IPS-11a (cell line): ENCODE results near the gene JAKMIP1.

Experiments
- H3K4me3 ChIP-seq: one replicate; pipeline ENCODE4 v1.5.1; 2013; ENCODE audit warnings: low read depth, low read length, control low read depth

JAKMIP1 gene

DNA sequence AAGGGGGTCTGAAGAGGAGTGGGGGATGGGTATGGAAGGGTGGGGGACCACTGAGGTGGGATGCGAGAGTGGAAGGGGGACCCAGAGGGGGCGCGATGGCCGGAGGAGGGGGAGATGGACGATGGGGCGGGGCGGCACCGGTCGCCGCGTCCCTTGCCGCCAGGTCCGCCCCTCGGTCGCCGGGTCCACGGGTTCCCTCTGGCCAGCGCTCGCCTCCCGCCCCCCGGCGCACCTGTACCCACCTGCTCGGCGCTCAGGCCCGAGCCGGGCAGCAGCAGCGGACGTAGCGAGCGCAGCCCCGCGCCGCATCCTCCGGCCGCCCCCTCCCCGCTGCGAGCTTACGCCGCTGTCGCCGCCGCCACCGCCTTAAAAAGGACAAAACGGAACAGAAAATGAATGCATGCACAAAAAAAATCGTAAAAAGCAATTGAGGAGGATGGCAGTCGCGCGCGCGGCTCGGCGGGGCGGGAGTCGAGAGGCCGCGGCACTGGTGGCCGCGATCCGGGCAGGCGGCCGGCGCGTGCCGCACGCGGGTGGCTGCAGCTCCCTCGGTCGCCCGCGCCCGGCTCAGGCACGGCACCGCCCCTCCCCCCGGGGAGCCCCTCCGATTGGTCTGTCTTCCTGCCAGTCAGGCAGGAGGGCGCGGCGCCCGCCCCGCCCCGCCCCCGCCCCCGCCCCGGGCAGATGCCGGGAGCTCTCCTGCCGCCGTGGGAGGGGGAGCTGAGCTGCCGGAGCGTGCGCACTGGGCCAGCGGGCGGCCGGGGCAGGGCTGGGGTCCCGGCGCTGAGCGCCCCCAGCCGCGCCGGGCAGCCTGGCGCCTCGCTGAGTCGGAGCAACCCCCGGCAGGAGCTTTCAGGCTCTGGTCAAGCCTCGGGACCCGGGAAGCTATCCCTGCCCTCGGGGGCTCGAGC lies at the start of gene JAKMIP1:
TSS of gene JAKMIP1 (minus strand) at position 539 of the 911 bp plus-strand sequence. CDS start 87,699 bp downstream, outside the sequence.
- peak within 1 kb of the TSS; percentile 61 for H3K4me3 ChIP-seq

DNA sequence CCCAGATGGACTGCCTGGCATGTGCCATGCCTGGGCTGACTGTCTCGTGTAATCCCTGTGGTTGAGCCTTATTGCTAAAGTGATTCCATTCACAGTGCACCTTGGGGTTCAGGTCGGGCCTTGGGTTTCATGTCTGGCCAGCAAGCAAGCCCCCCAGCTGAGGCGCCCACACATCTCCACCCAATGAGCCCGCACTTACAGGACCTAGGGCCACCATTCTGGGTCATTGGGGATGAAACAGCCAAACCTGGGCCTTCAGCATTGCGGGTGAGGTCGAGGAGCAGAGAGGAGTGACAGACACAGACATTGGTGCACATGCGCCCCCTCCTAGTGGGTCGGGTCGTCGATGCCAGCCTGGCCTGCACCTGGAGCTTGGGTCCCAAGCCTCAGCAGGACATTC lies 48.0 kb upstream of the JAKMIP1 start:
- no peak overlapping the region for H3K4me3 ChIP-seq

DNA sequence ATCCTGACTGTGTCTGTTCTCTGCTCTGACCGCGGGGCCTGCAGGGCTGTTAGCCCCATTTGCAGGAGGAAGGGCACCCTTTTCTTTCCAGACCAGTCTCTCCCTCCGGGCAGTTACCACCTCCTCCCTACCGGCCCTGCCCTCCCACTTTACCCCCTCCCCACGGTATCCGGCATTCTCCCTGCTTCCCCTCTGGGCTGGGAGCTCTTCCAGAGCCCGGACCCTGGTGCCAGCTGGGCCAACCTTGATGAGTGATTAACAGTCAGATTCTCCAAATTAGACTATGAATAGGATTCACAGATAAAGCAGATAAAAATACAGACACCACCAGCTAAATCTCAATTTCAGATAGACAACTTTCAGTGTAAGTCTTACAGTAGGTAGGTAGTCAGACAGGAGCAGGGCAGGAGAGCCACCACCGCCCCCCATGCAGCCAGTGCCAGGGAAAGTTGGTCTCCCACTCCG lies 45.9 kb upstream of the JAKMIP1 start:
- peak overlapping the region; percentile 47 for H3K4me3 ChIP-seq

DNA sequence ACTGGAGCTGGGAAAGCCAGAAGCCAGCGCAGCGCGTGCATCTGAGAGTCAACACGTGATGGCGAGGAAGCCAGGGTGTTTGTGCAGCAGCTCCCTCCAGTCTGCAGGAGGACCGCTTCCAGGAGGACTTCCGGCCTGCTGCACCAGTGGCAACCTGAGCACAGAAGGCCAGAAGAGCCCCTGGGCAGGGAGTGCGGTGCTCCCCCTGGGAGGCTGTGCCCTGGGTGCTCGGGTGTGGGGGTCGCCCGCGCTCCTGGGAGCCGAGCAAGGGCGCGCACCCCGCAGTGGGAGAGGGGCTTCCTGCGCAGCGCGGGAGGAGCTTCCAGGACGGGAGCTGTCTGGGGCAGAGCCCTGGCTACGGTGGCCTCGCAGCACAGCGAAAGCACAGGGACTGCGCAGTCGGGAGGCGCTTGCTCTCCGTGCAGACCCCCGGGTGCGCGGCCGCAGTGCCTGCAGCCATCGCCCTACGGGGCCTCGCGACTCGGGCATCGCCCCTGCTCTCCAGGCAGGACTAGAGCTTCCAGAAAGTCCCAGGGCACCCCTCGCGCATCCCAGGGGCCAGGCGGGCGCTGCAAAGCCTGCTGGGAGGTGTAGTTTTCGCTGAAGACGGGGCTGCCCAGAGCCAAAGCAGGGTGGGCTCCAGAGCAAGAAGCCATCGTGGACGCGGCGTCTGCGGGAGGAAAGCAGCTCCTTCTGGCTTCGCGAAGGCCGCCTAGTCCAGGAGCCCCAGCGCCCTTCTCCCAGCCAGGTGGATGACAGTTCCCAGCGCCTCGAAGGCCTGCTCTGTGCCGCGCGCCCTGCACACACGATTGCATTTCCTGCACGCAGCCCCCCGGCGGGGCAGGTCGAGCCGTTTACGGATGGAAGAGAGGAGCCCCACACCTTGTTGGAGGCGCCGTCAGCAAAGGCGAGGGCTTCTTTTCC lies 45.2 kb upstream of the JAKMIP1 start:
- H3K4me3 ChIP-seq, result peak overlapping the region; percentile 47

DNA sequence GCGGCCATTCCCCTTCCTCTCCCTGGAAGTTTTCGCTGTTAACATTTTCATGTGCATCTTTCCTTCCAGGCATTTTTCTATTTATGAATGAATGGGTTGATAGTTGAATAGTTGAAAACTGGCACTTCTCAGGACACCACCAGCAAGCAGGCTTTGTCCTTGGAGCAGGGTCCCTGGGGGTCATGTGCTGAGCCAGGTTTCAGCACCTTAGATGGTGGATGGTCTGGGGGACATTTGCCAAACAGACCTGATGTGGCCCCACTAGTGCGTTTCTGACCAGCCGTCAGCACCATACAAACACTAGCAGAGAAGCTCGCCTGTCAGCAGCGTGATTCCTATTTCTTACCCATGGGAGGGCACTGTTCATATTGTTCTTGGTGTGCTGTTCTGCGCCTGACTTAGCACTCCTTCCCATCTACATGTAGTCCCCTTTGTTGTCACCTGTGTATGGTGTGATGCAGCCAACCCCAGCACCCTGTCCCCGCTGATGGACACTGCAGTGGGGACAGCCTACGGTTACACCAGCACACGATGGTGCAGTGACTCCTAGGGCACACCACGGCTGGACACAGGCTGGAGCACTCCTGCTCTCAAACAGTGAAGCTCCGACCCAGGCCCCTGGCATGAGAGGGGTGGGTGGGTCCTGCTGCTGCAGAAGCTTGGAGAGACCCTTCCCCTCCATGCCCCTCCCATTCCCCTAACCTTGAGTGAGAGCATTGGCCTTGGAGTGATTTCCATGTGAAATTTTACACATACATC lies 42.1 kb upstream of the JAKMIP1 start:
- no peak overlapping the region for H3K4me3 ChIP-seq

DNA sequence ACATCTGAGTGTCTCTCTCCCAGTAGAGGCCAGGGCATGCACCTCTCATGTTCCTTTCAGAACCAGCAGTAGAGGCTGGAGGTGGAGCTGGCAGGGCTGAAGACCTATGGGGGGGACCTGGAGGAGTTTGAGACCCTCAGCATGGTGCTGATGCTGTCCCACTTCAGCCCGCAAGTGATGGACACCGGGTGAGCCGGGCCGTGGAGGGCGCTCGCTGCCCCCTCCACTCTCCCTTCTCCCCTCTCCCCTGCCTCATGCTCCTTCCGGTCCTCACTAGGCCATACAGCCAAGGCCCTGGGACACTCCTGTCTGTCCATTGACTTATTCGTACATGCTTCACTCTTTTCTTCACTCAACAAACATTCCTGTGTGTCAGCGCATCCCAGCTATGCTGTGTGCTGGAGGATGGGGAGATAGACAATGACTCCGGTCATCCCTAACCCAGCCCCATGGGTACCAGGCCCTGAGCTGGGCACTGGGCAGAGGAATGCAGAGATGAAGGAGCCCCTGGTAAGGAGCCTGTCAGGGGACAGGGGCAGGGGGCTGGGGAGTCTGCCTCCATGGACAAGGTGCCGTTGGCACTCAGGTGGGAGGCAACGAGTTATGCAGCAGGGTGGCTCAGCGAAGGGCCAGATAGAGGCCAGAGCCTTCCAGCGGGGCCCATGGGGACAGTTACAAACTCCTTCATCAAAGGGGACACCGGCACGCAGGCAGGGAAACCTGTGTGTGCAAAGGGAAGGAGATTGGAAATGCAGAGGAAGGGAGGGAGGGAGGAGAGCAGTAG lies 40.9 kb upstream of the JAKMIP1 start:
- H3K4me3 ChIP-seq, result no peak overlapping the region

DNA sequence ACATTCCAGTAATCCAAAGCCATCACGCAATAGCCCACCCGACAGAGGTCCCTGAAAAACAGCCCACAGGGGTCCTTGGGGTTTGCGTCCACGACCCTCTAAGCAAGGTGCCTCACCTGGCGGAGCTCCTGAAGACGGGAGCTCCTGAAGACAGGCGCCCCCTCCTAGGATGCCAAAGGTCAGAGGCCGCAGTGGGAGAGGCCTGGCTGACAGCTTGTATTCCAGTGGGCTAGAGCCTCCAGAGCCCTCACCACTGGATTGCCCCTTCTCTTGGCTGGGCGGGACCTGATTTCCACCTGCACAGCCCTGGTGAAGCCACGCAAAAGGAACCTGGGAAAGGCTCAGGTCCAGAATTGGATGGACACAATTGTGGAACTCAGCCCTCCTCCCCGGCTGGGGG lies 39.6 kb upstream of the JAKMIP1 start:
- H3K4me3 ChIP-seq, result no peak overlapping the region

DNA sequence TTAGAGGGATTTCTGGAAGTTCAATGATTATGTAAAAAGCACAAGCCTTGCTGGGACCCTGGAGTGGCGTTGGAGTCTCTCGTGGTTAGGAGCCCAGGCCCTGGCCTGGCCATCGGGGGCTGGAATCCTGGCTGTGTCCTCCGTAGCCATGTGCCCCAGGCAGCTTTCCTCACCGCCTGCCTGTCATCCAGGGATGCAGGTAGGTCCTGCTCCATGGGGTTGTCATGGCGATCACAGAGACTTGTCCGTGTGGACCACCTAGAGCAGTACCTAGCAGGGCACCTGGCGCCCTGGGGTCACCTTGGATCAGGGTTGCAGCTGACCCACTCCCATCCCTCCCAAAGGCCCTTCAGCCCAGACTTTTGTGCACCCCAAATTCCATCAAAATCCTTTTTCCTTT lies 39.1 kb upstream of the JAKMIP1 start:
- H3K4me3 ChIP-seq, result no peak overlapping the region

DNA sequence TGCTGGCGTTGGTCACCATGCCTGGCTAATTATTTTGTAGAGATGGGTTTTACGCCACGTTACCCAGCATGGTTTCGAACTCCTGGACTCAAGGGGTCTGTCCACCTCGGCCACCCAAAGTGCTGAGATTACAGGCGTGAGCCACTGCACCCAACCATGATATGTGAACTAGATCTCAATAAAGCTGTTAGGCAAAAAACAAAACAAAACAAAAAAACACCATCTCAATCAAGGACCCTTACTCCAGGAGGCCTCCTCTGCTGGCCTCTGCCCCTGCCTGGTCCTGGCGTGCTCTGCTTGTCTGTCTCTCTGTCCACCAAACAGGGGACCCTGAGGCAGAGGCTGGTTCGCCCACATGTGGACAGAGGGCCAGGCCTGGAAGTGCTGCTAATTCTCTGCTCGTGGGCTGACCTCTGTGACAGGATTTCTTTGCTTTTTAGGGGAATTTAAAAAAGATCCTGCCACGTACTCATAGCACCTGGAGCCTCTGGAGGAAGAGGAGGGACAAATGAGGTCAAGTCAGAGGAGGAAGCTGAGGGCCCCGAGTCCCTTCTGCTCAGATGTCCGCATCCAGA lies 36.6 kb upstream of the JAKMIP1 start:
- H3K4me3 ChIP-seq, result no peak overlapping the region

DNA sequence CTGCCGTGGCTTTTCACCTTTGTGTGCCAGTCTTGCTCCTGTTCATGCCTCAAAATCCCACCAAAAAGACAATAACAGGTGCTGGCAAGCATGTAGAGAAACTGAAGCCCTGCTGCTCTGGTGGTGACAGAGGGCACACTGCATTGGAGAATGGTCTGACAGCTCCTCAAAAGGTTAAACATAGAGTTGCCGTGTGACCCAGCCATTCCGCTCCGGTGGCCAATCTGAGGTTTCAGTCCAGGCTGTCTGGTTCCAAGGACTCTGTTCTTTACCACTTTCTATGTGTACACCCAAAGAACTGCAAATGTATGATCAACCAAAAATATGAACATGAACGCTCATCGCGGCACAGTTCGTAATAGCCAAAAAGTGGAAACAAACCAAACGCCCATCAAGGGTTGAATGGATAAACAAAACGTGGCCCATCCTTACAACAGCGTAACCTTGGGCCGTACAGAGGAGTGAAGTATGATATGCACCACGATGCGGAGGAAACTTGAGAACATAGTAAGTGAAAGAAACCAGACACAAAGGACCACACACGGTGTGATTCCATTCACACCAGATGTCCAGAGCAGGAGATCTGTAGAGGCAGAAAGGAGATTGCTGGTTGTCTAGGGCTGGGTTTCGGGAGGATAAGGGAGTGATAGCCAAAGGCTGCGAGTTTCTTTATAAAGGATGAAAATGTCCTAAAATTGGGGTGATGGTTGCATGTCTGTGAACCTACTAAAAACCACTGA lies 35.7 kb upstream of the JAKMIP1 start:
- H3K4me3 ChIP-seq, result no peak overlapping the region

DNA sequence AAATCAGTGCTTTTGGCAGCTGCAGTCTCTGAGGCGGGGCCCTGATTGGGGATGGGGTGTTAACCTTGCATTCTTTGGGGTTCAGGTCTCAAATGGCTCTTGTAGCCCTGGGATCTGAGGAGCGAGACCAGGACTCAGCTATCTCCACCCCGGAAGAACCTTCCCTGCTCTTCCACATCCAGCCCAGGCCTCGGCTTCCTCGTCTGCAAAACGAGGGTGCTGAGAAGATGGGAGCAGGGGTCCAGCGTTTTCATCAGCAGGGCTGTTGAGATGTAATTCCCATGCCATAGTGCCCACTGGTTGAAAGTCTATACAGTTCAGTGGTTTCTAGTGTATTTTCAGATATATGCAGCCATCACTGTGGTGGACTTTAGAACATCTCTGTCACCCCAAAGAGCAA lies 34.7 kb upstream of the JAKMIP1 start:
- H3K4me3 ChIP-seq, result no peak overlapping the region

DNA sequence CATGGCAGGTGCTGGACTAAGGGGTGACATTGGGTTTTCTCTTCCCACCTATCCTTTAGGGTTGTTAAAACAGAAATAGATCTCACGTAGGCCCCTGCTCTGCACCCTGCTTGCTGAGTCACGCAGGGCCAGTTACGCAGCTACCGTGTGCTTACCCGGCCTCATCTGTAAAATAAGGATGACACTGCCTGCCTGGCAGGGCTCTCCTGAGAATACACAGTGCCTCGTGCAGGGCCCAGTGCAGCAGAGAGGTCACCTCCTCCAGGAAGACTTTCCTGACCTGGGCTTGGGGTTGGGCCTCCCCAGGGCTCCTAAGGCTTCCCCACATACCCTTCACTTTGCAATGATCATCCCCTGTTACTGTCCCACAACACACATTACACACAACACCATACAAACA lies 33.6 kb upstream of the JAKMIP1 start:
- H3K4me3 ChIP-seq, result no peak overlapping the region

DNA sequence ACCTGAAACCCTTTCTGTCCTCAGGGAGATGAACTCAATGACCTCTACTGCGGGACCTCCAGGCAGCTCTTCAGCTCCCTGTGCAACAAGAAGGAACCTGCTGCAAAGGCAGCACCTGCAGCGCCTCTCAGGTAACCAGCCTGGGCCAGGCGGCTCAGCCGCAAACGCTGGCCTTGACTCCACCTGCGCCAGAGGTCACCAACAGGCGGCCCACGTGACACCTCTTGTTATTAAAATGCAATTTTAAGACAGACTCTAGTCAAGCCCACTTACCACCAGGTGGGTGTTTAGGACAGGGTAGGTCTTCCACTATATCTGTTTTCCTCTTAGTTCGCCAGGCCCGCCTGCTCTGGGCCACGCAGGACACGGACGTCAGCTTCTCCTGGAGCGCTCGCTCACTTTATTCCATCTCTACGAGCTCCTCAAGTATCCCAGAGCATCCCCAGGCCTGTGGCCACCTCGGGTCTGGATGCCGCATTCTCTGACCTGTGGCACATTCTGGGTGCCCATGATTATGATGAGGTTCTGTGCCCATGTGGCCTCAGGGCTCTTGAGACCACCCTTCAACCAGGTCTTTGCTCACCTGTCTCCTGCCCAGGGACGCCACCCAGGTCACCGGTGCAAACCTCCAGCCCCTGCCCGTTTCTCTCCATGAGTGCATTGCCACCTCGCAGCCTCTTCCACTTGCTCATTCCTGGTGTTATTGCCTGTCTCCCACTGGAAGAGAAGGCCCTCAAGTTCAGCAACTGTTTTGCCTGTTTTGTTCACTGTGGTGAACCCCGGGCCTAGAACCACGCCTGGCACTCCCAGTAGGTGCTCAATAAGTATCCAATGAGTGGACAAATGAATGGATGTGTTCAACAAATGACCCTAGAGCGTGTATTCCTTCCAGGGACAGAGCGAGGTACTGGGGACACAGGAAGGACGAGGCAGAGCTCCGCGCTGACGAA lies 32.8 kb upstream of the JAKMIP1 start:
- no peak overlapping the region for H3K4me3 ChIP-seq

DNA sequence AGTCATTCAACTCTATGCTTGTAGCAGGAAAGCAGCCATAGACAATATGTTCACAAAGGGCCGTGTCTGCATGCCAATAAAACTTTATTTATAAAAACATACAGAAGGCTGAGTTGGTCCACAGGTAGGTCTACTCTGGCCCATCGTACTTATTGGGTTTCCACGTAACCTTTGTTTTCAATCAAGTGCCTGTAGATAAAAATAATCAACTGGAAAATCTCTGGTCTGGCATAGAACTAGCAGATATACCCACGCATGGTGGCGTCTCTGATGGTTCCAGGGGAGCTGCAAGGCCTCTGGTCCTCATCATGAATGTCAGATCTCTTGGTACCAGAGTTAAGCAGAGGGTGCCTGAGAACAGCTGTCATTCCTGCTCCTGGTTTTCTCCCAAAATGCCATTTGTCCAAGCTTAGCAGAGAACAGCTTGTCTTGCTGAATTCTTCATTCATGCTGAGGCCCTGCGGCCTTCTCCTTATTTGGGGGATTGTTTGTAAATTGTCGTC lies 31.4 kb upstream of the JAKMIP1 start:
- H3K4me3 ChIP-seq, result no peak overlapping the region

DNA sequence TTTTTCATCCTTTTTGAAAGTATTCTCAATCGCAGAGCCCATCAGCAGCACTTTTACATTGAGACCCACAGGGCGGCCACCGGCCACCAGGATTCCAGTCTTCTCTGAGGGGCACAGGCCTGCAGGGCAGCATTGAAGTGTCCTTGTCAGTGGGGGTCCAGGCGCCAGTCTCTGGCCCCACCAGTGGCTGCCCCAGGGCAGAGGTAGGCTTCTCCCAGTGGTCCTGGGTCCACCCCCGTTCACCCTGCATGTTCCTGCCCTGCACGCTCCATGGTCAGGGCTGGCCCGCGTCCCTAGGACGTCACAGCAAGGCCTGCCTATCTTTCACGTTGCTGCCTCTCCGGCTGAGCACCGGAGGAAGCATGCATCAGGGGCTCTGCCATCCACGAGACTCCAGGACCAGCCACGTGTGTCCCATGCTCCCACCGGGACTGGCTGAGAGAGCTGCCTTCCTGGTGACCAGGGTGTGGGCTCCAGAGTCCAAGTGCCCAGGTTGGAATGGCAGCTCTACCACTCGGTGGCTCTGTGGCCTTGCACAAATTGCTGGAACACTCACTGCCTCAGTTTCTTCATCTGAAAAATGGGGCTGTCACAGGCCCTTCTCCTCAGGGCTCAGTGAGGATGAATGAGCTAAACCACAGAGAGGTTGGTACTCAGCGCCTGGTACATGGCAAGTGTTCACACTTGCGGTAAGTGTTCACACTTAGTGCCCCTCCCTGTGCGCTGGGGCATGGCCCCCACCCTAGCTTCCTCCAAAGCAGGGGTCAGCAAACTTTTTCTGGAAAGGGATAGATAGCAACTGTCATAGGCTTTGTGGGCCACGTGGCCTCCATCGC lies 30.7 kb upstream of the JAKMIP1 start:
- no peak overlapping the region for H3K4me3 ChIP-seq

DNA sequence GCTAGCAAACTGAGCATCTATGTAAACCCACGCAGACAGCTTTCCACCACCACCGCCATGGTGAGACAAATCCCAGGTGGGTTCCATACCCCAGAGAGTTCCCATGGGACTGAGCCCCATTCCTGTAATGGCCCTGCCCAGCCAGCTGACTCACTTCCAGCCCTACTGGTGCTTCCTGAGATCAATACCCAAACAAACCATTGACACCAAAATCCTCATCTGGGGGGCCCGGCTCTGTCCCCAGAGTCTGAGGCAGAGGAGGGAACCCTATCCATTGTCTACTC lies 30.1 kb upstream of the JAKMIP1 start:
- H3K4me3 ChIP-seq, result no peak overlapping the region
